Measurements from ENCODE around the gene CDC20.

CDC20 gene

DNA sequence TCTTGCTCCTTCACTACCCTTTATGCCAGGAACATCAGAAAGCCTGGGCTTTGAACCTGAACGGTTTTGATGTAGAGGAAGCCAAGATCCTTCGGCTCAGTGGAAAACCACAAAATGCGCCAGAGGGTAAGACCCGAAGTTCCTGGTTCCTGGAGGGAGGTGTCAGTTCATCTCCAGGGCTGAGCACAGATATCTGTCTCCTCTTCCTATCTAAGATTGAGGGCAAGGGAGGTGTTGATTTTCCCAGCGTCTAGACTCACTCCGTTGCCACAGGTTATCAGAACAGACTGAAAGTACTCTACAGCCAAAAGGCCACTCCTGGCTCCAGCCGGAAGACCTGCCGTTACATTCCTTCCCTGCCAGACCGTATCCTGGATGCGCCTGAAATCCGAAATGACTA lies 915 bp downstream of the CDC20 start:
- peaks cover 51% of the 10 kb centered on the region for H3K36me3 ChIP-seq (ENCODE audit: insufficient read depth, low read length)
- H3K27ac ChIP-seq (ENCODE audit: low read depth, low read length) = no peak overlapping the region
- 59% methylated on average over 11 of the region's 11 CpGs for WGBS
- peaks cover 9% of the 10 kb centered on the region; the same call in 1 of the 2 replicates for H3K4me1 ChIP-seq (ENCODE audit: insufficient read depth, low read length)
- peak overlapping the region; percentile 88 for H3K9ac ChIP-seq (ENCODE audit: low read depth, low read length)
- no peaks in the 10 kb centered on the region for H3K27me3 ChIP-seq (ENCODE audit: insufficient read depth, low read length)
- no peaks in the 10 kb centered on the region for H3K9me3 ChIP-seq (ENCODE audit: insufficient read depth, low read depth, low read length)
- peak overlapping the region; percentile 91 for H3K4me3 ChIP-seq (ENCODE audit: low read length)

GRCh38 chr1:43360616-43361015 lies 1.8 kb downstream of the CDC20 start:
- peaks cover 58% of the 10 kb centered on the region for H3K36me3 ChIP-seq (ENCODE audit: insufficient read depth, low read length)
- H3K27me3 ChIP-seq (ENCODE audit: insufficient read depth, low read length) = no peaks in the 10 kb centered on the region
- no peak overlapping the region for H3K9ac ChIP-seq (ENCODE audit: low read depth, low read length)
- peaks cover 13% of the 10 kb centered on the region; the same call in 1 of the 2 replicates for H3K4me1 ChIP-seq (ENCODE audit: insufficient read depth, low read length)
- peak overlapping the region; percentile 91 for H3K4me3 ChIP-seq (ENCODE audit: low read length)
- WGBS = 95% methylated on average over 4 of the region's 4 CpGs
- H3K27ac ChIP-seq (ENCODE audit: low read depth, low read length) = no peak overlapping the region
- no peaks in the 10 kb centered on the region for H3K9me3 ChIP-seq (ENCODE audit: insufficient read depth, low read depth, low read length)

DNA sequence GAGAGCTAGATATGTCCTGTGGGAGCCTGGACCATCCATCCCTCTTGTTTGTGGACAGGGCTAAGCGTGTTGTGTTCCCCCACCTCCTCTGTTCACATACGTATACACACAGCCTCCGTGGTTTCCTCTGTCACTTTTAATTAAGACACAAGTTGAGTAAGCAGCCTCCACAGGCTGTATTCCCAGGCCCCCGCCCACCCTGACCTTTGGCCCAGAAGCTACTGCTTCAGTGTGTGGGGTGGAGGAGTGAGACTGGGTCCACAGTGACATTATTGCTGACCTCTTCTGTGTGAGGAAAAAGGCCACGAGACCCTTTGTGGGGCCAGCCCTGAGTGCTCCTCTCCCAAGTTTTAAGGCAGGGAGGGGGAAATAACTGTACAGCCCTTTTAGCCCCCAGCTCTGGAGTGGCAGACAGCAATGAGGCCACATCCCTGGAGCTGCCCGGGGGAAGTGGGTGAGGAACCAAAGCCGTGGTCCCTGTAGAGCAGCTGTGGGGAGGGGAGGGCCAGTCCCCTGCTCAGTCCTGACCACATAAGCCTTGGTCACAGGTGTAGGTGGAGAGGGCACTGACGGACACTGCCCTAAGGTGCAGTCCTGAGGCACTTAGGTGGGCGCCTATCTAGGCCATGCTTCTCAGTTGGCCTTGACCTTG lies 4.6 kb downstream of the CDC20 start:
- H3K9ac ChIP-seq (ENCODE audit: low read depth, low read length) = no peak overlapping the region
- H3K27ac ChIP-seq (ENCODE audit: low read depth, low read length) = no peak overlapping the region
- H3K9me3 ChIP-seq (ENCODE audit: insufficient read depth, low read depth, low read length) = no peaks in the 10 kb centered on the region
- no peak overlapping the region for H3K4me3 ChIP-seq (ENCODE audit: low read length)
- 89% methylated on average over 9 of the region's 9 CpGs for WGBS
- H3K4me1 ChIP-seq (ENCODE audit: insufficient read depth, low read length) = peaks cover 18% of the 10 kb centered on the region
- H3K36me3 ChIP-seq (ENCODE audit: insufficient read depth, low read length) = peaks cover 58% of the 10 kb centered on the region
- H3K27me3 ChIP-seq (ENCODE audit: insufficient read depth, low read length) = no peaks in the 10 kb centered on the region

DNA sequence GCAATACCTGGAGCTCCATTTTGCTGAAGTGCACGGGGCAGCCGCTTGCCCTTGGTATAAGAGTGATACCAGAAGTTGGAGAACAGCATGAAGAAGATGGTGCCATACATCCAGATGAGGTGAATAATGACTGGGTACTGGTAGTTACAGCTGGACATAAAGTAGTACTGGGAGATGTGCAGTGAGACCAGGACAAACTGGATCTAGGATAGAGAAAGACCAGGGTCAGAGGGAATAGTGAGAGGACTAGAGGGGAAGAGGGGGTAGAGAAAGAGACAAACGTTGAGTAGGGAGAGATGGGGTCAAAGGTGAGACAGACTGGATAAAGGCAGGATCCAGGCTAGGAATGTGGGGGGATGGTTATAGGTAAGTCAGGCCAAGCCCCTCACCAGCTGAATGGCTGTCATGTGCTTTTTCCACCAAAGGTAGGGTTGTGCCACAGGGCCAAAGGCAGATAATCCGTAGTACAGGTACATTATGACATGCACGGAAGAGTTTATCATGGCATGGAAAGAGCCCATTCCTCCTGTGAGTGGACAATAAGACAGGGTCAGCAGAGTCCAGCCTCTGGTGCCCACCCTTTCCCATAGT lies 5.2 kb downstream of the CDC20 start:
- Histone ChIP-seq H3K27ac (ENCODE audit: low read depth, low read length) (no peak overlapping the region), H3K9me3 (ENCODE audit: insufficient read depth, low read depth, low read length) (no peaks in the 10 kb centered on the region), H3K4me1 (ENCODE audit: insufficient read depth, low read length) (peaks cover 24% of the 10 kb centered on the region), H3K36me3 (ENCODE audit: insufficient read depth, low read length) (peaks cover 58% of the 10 kb centered on the region), H3K27me3 (ENCODE audit: insufficient read depth, low read length) (no peaks in the 10 kb centered on the region), H3K9ac (ENCODE audit: low read depth, low read length) (no peak overlapping the region), H3K4me3 (ENCODE audit: low read length) (no peak overlapping the region)
- 87% methylated on average over 5 of the region's 5 CpGs for WGBS

DNA sequence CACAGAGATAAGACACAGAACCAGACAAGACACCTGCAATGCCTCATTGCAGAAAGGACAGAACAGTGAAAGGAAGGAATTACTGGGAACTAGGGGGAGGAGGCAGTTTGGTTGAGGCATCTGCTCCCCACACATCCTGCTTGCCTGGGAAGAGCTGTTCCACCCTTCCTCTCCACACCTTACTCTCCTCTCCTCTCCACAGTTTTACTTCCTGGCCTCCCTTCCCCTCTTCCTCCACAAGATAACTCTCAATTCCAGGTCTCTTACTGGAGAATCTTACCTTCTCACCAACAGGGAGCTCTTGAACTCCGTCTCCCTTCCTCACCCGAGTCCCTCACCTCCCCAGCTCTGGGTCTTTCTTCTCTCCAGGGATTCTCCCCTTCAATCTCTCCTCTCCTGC lies 6.9 kb downstream of the CDC20 start:
- peaks cover 46% of the 10 kb centered on the region for H3K36me3 ChIP-seq (ENCODE audit: insufficient read depth, low read length)
- H3K4me3 ChIP-seq (ENCODE audit: low read length) = peak overlapping the region; percentile 92
- H3K27me3 ChIP-seq (ENCODE audit: insufficient read depth, low read length) = no peaks in the 10 kb centered on the region
- WGBS = 84% methylated on average over 2 of the region's 2 CpGs
- no peak overlapping the region for H3K27ac ChIP-seq (ENCODE audit: low read depth, low read length)
- H3K4me1 ChIP-seq (ENCODE audit: insufficient read depth, low read length) = peaks cover 15% of the 10 kb centered on the region
- H3K9ac ChIP-seq (ENCODE audit: low read depth, low read length) = no peak overlapping the region
- no peaks in the 10 kb centered on the region for H3K9me3 ChIP-seq (ENCODE audit: insufficient read depth, low read depth, low read length)

DNA sequence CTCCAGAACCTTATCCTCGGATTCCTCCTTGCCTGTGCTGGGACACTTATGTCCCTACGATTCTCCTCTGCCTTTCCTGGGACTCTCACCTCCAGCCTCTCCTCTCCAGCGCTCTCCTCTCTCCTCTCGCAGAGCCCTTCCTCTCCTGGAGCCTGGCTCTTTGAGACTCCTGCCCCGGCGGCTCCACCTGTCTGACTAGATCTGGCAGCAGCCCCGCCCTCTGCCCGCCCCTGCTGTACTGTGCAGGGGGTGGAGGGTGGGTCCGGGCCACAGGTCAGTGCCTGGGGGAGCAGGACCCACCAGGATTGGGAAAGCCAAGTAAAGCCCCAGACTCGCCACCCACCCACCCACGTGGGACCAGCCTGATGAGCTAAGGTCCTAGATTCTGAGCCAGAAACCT lies 7.4 kb downstream of the CDC20 start:
- Histone ChIP-seq H3K9ac (ENCODE audit: low read depth, low read length) (no peak overlapping the region), H3K27me3 (ENCODE audit: insufficient read depth, low read length) (no peaks in the 10 kb centered on the region), H3K9me3 (ENCODE audit: insufficient read depth, low read depth, low read length) (no peaks in the 10 kb centered on the region), H3K4me3 (ENCODE audit: low read length) (peak overlapping the region; percentile 92), H3K36me3 (ENCODE audit: insufficient read depth, low read length) (peaks cover 41% of the 10 kb centered on the region), H3K4me1 (ENCODE audit: insufficient read depth, low read length) (peaks cover 15% of the 10 kb centered on the region), H3K27ac (ENCODE audit: low read depth, low read length) (no peak overlapping the region)
- 35% methylated on average over 11 of the region's 11 CpGs for WGBS

- Histone ChIP-seq H3K4me3 (ENCODE audit: low read length) (peak overlapping the region; percentile 92), H3K9ac (ENCODE audit: low read depth, low read length) (0 out of 2 replicates have a peak overlapping the region, but pooled peaks have one; percentile 77), H3K27ac (ENCODE audit: low read depth, low read length) (no peak overlapping the region), H3K4me1 (ENCODE audit: insufficient read depth, low read length) (peaks cover 15% of the 10 kb centered on the region), H3K36me3 (ENCODE audit: insufficient read depth, low read length) (peaks cover 37% of the 10 kb centered on the region), H3K9me3 (ENCODE audit: insufficient read depth, low read depth, low read length) (no peaks in the 10 kb centered on the region), H3K27me3 (ENCODE audit: insufficient read depth, low read length) (no peaks in the 10 kb centered on the region)
- WGBS = 24% methylated on average over 4 of the region's 5 CpGs
Observed at GRCh38 chr1:43366601-43367025, 7.8 kb downstream of the CDC20 start.

DNA sequence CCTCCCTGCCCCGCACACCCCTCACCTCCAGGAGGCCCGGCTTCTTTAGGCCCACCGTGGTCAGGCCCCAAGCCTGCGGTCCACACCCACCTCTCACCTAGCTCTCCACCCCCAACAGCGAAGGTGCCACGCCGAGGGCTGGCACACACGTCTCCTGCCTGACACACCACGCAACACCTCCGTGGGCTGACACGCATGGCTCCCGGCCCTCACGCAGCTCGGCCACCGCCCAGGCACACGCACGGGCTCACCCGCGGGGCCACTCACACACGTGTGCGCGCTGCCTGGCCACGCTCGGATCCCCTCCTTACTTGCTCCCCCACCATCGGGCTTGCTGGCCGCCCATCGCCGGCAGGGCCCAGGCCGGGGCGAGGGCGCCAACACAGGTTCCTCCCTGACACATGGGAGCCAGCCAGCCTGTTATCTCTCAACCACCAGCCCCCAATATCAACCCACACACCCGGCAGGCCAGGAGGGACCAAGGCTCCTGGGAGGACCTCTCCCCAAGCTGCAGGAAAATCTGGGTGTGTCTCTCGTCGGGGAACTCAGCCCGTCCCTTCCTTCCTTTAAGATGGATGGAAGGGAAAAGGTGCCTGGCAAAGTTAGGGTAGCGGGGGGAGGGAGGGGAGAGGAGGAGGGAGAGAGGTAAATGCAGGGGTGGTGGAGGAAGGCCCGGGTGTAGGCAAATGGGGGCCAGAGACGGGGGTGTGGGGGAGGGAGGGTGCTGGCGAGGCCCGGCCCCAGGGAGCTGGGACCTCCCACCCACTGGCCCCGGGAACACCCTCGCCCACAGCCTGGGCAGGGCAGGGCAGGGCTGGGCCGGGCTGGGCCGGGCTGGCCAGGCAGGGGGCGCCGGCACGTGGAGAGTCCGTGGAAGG lies 8.5 kb downstream of the CDC20 start:
- Histone ChIP-seq H3K4me3 (ENCODE audit: low read length) (peak overlapping the region; percentile 92), H3K27me3 (ENCODE audit: insufficient read depth, low read length) (no peaks in the 10 kb centered on the region), H3K9me3 (ENCODE audit: insufficient read depth, low read depth, low read length) (no peaks in the 10 kb centered on the region), H3K4me1 (ENCODE audit: insufficient read depth, low read length) (peaks cover 15% of the 10 kb centered on the region), H3K27ac (ENCODE audit: low read depth, low read length) (peak overlapping the region; percentile 84; the same call in 1 of the 2 replicates), H3K36me3 (ENCODE audit: insufficient read depth, low read length) (peaks cover 31% of the 10 kb centered on the region), H3K9ac (ENCODE audit: low read depth, low read length) (peak overlapping the region; percentile 77)
- 4% methylated on average over 48 of the region's 48 CpGs for WGBS

GRCh38 chr1:43367904-43368645 lies 9.3 kb downstream of the CDC20 start, which contains the start of gene ELOVL1:
TSS of gene ELOVL1 (minus strand) at chr1:43368011. CDS start at chr1:43365609, 2,402 bp downstream.
- Histone ChIP-seq H3K36me3 (ENCODE audit: insufficient read depth, low read length) (peaks cover 24% of the 10 kb centered on the region), H3K9ac (ENCODE audit: low read depth, low read length) (peak within 1 kb of the TSS; percentile 81), H3K4me1 (ENCODE audit: insufficient read depth, low read length) (peaks cover 15% of the 10 kb centered on the region), H3K27ac (ENCODE audit: low read depth, low read length) (peak within 1 kb of the TSS; percentile 93), H3K27me3 (ENCODE audit: insufficient read depth, low read length) (no peaks in the 10 kb centered on the region), H3K9me3 (ENCODE audit: insufficient read depth, low read depth, low read length) (no peaks in the 10 kb centered on the region), H3K4me3 (ENCODE audit: low read length) (peak within 1 kb of the TSS; percentile 92)
- 1% methylated on average over 58 of the region's 58 CpGs for WGBS

DNA sequence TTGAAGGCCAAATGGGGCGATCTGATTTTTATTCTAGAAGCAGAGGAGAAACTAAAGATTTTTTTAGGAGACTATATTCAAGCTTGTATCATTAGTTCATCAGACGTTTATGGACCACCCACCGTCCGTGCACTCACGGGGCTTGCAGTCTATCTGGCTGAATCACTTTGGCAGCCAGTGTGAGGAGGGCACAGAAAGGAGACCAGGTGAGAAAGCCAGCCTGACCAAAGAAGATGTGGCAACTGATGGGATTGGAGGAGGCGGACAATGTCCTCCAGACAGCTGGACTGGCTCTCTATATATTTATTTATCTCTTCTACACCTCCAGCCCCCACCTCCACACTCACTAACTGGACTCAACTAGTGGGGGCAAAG lies 9.9 kb downstream of the CDC20 start:
- WGBS = 30% methylated on average over 5 of the region's 6 CpGs
- H3K9ac ChIP-seq (ENCODE audit: low read depth, low read length) = peak overlapping the region; percentile 81
- peak overlapping the region; percentile 92 for H3K4me3 ChIP-seq (ENCODE audit: low read length)
- peaks cover 15% of the 10 kb centered on the region for H3K4me1 ChIP-seq (ENCODE audit: insufficient read depth, low read length)
- peaks cover 18% of the 10 kb centered on the region for H3K36me3 ChIP-seq (ENCODE audit: insufficient read depth, low read length)
- H3K27me3 ChIP-seq (ENCODE audit: insufficient read depth, low read length) = no peaks in the 10 kb centered on the region
- H3K27ac ChIP-seq (ENCODE audit: low read depth, low read length) = peak overlapping the region; percentile 93
- H3K9me3 ChIP-seq (ENCODE audit: insufficient read depth, low read depth, low read length) = no peaks in the 10 kb centered on the region
